Activated naive CD4-positive, alpha-beta T cell treated with anti-CD3 and anti-CD28 coated beads, Interleukin-2, amount 50 U/mL, for 24 hours (primary cell): ENCODE results near the gene ATP2C2.

Experiments
- H3K27ac Mint-ChIP-seq: one replicate; pipeline ENCODE4 v1.8.0; 2021; ENCODE audit warnings: mild to moderate bottlenecking, mixed read lengths
- H3K27me3 Mint-ChIP-seq: one replicate; pipeline ENCODE4 v1.8.0; 2021; ENCODE audit warnings: mixed read lengths
- H3K36me3 Mint-ChIP-seq: one replicate; pipeline ENCODE4 v1.8.0; 2021; ENCODE audit warnings: mixed read lengths
- H3K4me1 Mint-ChIP-seq: one replicate; pipeline ENCODE4 v1.8.0; 2021; ENCODE audit warnings: mixed read lengths
- H3K4me3 Mint-ChIP-seq: one replicate; pipeline ENCODE4 v1.8.0; 2021; ENCODE audit warnings: mild to moderate bottlenecking, mixed read lengths
- H3K9me3 Mint-ChIP-seq: one replicate; pipeline ENCODE4 v1.8.0; 2021; ENCODE audit warnings: mixed read lengths

Gene ATP2C2

GRCh38 chr16:84455031-84455430 lies 86.7 kb downstream of the ATP2C2 start:
- Mint-ChIP-seq H3K4me3 (no peak overlapping the region), H3K27me3 (no peaks in the 10 kb centered on the region), H3K9me3 (no peaks in the 10 kb centered on the region), H3K27ac (no peak overlapping the region), H3K36me3 (no peaks in the 10 kb centered on the region), H3K4me1 (no peaks in the 10 kb centered on the region)

- no peaks in the 10 kb centered on the region for H3K27me3 Mint-ChIP-seq
- peaks cover under 1% of the 10 kb centered on the region for H3K36me3 Mint-ChIP-seq
- no peaks in the 10 kb centered on the region for H3K4me1 Mint-ChIP-seq
- no peak overlapping the region for H3K27ac Mint-ChIP-seq
- H3K9me3 Mint-ChIP-seq, result no peaks in the 10 kb centered on the region
- H3K4me3 Mint-ChIP-seq, result no peak overlapping the region
These were observed 90.5 kb downstream of the ATP2C2 start for GRCh38 chr16:84458606-84459532.

GRCh38 chr16:84459533-84459894 lies 91.2 kb downstream of the ATP2C2 start:
- H3K27ac Mint-ChIP-seq, result no peak overlapping the region
- no peaks in the 10 kb centered on the region for H3K27me3 Mint-ChIP-seq
- peaks cover 2% of the 10 kb centered on the region for H3K36me3 Mint-ChIP-seq
- no peak overlapping the region for H3K4me3 Mint-ChIP-seq
- no peaks in the 10 kb centered on the region for H3K4me1 Mint-ChIP-seq
- no peaks in the 10 kb centered on the region for H3K9me3 Mint-ChIP-seq

DNA sequence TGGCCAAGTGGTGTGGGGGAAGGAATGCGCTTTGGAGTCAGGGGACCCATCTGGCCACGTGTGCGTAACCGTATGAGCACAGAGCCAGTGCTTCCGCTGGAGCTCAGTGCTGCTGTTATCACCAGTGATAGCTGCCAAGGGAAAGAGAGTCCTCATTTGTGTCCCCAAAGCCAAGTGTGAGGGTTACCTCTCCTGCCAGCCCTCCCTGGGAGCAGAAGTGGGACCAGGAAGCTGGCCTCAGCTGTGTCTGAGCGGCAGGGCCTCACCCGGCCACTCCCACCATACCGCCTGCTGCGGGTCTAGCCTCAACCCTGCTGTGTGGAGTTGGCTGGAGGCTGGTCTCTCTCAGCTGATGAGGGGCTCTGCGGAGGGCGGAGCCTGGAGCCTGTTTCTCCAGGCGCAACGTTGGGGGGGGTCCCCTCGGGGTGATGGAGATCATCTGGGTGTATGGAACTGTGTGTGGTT lies 91.6 kb downstream of the ATP2C2 start:
- H3K4me1 Mint-ChIP-seq, result no peaks in the 10 kb centered on the region
- no peak overlapping the region for H3K27ac Mint-ChIP-seq
- no peak overlapping the region for H3K4me3 Mint-ChIP-seq
- peaks cover 4% of the 10 kb centered on the region for H3K36me3 Mint-ChIP-seq
- no peaks in the 10 kb centered on the region for H3K27me3 Mint-ChIP-seq
- no peaks in the 10 kb centered on the region for H3K9me3 Mint-ChIP-seq

DNA sequence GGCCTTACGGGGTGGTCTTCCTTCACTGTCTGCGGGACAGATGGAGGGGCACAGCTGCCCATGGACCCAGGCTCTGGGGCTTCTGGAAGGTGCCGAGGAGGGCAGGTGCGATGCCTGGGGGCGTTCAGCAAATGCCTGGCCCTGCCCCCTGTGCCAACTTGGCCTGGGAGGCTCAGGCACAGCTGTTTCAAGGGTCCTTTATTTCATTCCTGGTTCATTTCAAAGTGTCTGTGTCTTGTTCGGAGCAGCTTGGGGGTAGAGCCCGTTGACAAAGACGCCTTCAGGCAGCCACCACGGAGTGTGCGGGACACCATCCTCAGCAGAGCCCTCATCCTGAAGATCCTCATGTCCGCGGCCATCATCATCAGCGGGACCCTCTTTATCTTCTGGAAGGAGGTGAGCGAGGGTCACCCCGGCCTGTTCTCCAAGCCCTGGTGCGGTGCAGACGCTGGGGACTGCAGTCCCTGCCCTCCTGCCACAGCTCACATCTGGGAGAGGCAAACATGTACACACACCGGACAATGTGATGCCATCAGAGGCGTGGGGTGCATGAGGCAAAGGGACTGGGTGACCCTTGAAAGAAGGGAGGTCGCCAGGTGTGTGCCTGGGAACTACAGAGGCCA lies 92.2 kb downstream of the ATP2C2 start:
- Mint-ChIP-seq H3K9me3 (no peaks in the 10 kb centered on the region), H3K4me3 (no peak overlapping the region), H3K27me3 (no peaks in the 10 kb centered on the region), H3K27ac (no peak overlapping the region), H3K4me1 (no peaks in the 10 kb centered on the region), H3K36me3 (peaks cover 5% of the 10 kb centered on the region)

GRCh38 chr16:84461029-84461412 lies 92.7 kb downstream of the ATP2C2 start:
- no peak overlapping the region for H3K4me3 Mint-ChIP-seq

GRCh38 chr16:84461413-84462295 lies 93.3 kb downstream of the ATP2C2 start:
- no peak overlapping the region for H3K4me3 Mint-ChIP-seq

More at GRCh38 chr16:84461029-84461412, 92.7 kb downstream of the ATP2C2 start:
- H3K4me1 Mint-ChIP-seq, result no peaks in the 10 kb centered on the region
- H3K9me3 Mint-ChIP-seq, result no peaks in the 10 kb centered on the region
- H3K36me3 Mint-ChIP-seq, result peaks cover 7% of the 10 kb centered on the region
- H3K27me3 Mint-ChIP-seq, result no peaks in the 10 kb centered on the region
- H3K27ac Mint-ChIP-seq, result no peak overlapping the region

DNA sequence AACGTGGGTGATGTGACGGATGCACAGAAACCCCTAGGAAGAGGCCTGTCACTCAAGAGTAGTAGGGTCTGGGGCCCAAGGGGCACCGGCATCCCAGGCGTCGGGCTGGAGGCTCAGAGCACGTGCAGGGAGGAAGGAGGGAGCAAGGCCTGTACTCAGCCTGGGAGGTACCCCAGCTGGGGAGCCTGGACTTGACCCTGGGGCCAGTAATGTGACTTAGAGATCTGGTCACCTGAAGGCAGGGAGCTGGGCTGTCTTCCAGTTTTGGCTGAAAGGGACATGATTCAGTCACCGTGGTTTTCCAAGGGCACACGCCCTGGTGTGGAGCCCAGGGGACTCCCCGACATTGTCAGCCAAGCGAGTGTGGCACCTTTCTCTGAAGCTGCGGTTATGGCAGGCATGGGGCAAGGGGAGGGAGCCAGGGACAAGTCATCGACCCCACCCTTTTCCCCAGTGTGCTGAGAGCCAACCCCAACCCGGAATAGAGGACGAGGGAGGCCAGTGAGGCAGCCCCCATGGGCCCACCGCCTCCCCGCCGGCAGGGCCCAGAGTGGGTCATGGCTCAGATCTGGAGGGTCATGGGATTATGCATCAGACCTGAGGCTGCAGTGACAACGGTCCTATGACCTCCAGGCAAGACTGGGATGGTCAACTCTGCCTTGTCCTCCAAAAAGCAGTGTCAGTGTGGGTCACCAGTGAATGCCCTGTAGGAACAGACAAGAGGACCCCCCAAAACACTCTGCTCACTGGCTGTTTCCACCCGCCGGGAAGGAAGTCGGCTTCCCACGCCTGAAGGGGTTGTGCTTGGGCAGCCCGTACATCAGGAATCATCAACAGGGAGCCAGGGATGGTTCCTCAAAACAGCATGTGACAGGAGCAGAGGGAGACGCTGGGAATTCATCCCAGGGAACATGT lies 94.2 kb downstream of the ATP2C2 start:
- no peaks in the 10 kb centered on the region for H3K4me1 Mint-ChIP-seq
- no peak overlapping the region for H3K4me3 Mint-ChIP-seq
- H3K27ac Mint-ChIP-seq, result no peak overlapping the region
- H3K9me3 Mint-ChIP-seq, result peaks cover 5% of the 10 kb centered on the region
- no peaks in the 10 kb centered on the region for H3K27me3 Mint-ChIP-seq
- H3K36me3 Mint-ChIP-seq, result peaks cover 20% of the 10 kb centered on the region

More at GRCh38 chr16:84461413-84462295, 93.3 kb downstream of the ATP2C2 start:
- peaks cover 5% of the 10 kb centered on the region for H3K9me3 Mint-ChIP-seq
- H3K36me3 Mint-ChIP-seq, result peaks cover 13% of the 10 kb centered on the region
- no peak overlapping the region for H3K27ac Mint-ChIP-seq
- H3K4me1 Mint-ChIP-seq, result no peaks in the 10 kb centered on the region
- no peaks in the 10 kb centered on the region for H3K27me3 Mint-ChIP-seq

GRCh38 chr16:84463221-84463620 lies 94.9 kb downstream of the ATP2C2 start:
- Mint-ChIP-seq H3K4me1 (no peaks in the 10 kb centered on the region), H3K36me3 (peaks cover 24% of the 10 kb centered on the region), H3K27me3 (no peaks in the 10 kb centered on the region), H3K9me3 (peaks cover 5% of the 10 kb centered on the region), H3K4me3 (no peak overlapping the region), H3K27ac (no peak overlapping the region)

- H3K9me3 Mint-ChIP-seq, result peaks cover 5% of the 10 kb centered on the region
- H3K4me1 Mint-ChIP-seq, result no peaks in the 10 kb centered on the region
- H3K27ac Mint-ChIP-seq, result no peak overlapping the region
- H3K36me3 Mint-ChIP-seq, result peaks cover 24% of the 10 kb centered on the region
- H3K27me3 Mint-ChIP-seq, result no peaks in the 10 kb centered on the region
- no peak overlapping the region for H3K4me3 Mint-ChIP-seq
These were observed 95.8 kb downstream of the ATP2C2 start for GRCh38 chr16:84464116-84464515.

- H3K36me3 Mint-ChIP-seq, result peaks cover 24% of the 10 kb centered on the region
- H3K9me3 Mint-ChIP-seq, result peaks cover 5% of the 10 kb centered on the region
- no peak overlapping the region for H3K4me3 Mint-ChIP-seq
These were observed 96.8 kb downstream of the ATP2C2 start for GRCh38 chr16:84465154-84465553.

DNA sequence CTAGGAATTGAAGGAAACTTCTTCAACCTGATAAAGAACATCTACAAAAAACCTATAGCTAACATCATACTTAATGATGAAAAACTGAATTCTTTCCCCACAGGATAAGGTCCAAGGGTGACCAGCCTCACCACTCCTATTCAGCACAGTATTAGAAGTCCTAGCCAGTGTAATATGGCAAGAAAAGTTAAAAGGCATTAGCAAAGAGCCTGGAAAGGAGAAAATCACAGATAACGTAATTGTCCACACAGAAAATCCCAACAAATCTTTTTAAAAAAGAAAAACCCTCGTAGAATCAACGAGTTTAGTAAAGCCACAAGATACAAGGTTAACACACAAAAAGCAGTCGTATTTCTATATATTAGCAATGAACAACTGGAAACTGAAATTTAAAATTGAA lies 98.4 kb downstream of the ATP2C2 start:
- H3K4me1 Mint-ChIP-seq, result no peaks in the 10 kb centered on the region
- peaks cover 5% of the 10 kb centered on the region for H3K9me3 Mint-ChIP-seq
- H3K27me3 Mint-ChIP-seq, result no peaks in the 10 kb centered on the region
- H3K27ac Mint-ChIP-seq, result no peak overlapping the region
- H3K4me3 Mint-ChIP-seq, result no peak overlapping the region
- H3K36me3 Mint-ChIP-seq, result peaks cover 24% of the 10 kb centered on the region

More at GRCh38 chr16:84465154-84465553, 96.8 kb downstream of the ATP2C2 start:
- H3K27ac Mint-ChIP-seq, result no peak overlapping the region
- H3K4me1 Mint-ChIP-seq, result no peaks in the 10 kb centered on the region
- no peaks in the 10 kb centered on the region for H3K27me3 Mint-ChIP-seq

- Mint-ChIP-seq H3K36me3 (peaks cover 28% of the 10 kb centered on the region), H3K27ac (no peak overlapping the region), H3K27me3 (no peaks in the 10 kb centered on the region), H3K9me3 (peaks cover 5% of the 10 kb centered on the region), H3K4me1 (no peaks in the 10 kb centered on the region), H3K4me3 (no peak overlapping the region)
These were observed 98.9 kb downstream of the ATP2C2 start for GRCh38 chr16:84467256-84467655.

DNA sequence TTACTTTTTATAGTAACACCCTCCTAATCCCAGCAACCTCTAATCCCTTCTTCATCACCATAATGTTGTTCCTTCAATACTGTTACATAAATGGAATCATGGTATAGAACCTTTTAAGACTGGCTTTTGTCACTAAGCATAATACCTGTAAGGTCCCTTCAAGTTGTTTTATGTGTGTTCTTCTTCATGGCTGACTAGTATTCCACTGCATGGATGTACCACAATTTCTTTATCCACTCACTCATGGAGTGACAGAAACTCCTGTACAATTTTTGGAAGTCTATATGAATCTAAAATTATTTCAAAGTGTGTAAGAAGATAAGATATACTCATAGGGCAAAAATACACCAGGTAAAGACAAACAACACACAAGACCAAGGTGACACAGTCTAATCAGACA lies 99.4 kb downstream of the ATP2C2 start:
- Mint-ChIP-seq H3K4me3 (no peak overlapping the region), H3K9me3 (peaks cover 5% of the 10 kb centered on the region), H3K4me1 (no peaks in the 10 kb centered on the region), H3K36me3 (peaks cover 28% of the 10 kb centered on the region), H3K27me3 (no peaks in the 10 kb centered on the region), H3K27ac (no peak overlapping the region)

DNA sequence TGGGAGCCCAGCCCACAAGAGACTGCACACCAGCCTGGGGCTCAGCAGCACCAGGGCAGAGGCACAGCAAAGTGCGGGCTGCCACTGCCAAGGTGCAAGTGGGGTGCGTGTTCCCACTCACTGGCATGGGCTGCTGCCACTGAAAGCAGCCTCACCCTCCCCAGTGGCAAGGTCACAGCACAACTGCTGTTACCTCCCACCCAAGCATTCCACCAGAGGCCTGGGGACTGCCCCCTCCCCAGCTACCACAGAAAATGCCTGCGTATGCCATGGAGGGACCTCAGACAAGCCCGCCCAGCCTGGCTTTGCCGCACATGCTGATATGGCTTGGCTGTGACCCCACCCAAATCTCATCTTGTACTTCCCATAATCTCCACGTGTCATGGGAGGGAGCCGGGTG lies 103.0 kb downstream of the ATP2C2 start:
- H3K27ac Mint-ChIP-seq, result no peak overlapping the region
- H3K36me3 Mint-ChIP-seq, result peaks cover 34% of the 10 kb centered on the region
- H3K27me3 Mint-ChIP-seq, result no peaks in the 10 kb centered on the region
- no peaks in the 10 kb centered on the region for H3K4me1 Mint-ChIP-seq
- peaks cover 3% of the 10 kb centered on the region for H3K9me3 Mint-ChIP-seq
- H3K4me3 Mint-ChIP-seq, result no peak overlapping the region
